GM21723 (cell line): Measurements from ENCODE around the gene ABHD2.
"Not testable (repeated sequence)": the region's sequence is repeated elsewhere in the genome, so short reads cannot be mapped to it uniquely, and the experiment has no call there.

Source experiments
- ATAC-seq: cut with Tn5 transposase; IDR thresholded peaks from one replicate; pipeline ENCODE4 v1.9.1; 2021; ENCODE audit warnings: mild to moderate bottlenecking, moderate library complexity; ENCODE audit not compliant: unreplicated experiment

Gene ABHD2

GRCh38 chr15:89075101-89075640, 13.1 kb upstream of the ABHD2 start:
- no peak for ATAC-seq

DNA sequence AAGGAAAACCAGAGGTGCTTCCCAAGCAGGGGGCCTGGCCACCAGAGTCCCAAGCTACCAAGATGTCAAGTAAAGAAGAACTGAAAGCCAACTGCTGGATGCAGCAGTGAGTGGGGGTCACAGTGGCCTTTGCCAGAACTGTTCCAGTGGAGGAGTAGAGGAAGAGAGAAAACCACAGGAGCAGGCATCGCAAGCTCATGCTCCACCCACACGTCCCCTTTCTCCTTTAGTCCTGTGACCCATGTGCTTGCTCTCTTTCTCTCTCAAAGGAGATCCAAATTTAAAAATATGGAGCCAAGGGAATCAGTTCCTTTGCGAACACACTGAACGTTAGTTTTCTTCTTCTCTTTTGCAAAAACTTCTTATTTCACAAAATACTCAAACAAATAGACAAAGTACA, 12.4 kb upstream of the ABHD2 start:
- ATAC-seq, result no peak

GRCh38 chr15:89077750-89078149, 10.5 kb upstream of the ABHD2 start:
- no peak for ATAC-seq

DNA sequence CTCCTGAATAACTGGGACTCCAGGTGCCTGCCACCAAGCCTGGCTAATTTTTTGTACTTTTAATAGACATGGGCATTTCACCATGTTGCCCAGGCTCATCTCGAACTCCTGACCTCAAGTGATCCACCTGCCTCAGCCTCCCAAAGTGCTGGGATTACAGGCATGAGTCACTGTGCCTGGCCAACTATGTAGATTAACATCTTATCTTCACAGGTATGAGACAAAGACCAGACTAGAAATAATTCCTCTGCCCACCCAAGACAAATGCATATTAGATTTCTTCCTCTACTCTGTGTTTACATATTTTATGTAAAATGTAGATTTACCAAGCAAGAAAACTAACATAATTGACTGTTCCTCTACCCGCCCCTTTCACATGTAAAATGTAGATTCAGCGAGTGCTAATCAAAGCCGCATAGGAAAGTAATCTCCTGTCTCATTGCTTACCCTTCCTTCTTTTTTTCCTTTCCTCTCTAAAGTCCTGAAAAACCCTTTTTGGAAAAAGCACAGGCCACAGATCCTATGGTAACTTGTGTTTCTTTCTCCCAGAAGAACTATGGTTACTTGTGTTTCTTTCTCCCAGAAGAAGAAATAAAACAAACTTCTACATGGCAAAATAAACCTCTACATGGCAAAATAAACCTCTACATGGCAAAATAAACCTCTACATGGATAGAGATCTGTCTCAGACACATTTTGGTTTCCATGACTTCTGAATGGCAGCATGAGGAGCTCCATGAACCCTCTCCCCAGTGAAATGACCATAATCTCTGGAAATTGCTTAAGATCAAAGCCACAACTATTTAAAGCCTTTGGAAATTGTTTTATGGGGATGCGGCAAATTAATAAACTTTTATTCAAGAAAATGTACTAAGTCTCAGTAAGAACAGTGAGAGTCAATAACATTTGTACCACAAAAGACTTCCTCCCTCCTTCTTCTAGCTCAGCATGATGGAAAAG, 9.1 kb upstream of the ABHD2 start:
- no peak for ATAC-seq

DNA sequence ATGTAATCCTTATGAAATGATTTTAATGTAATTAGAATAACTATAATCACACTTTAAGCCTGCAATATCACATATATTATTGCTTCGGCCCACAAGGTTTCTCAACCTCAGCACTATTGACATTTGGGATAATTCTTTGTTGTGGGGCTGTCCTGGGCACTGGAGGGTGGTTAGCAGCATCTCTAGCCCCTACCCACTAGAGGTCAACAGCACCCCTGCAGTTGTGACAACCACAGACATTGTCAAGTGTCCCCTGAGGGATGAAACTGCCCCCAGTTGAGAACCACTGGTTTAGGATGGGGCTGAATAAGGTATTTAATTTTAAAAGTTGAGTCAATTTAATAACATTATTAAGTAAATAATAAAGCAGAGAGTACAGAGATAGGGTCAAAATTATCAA, 6.4 kb upstream of the ABHD2 start:
- no peak for ATAC-seq

DNA sequence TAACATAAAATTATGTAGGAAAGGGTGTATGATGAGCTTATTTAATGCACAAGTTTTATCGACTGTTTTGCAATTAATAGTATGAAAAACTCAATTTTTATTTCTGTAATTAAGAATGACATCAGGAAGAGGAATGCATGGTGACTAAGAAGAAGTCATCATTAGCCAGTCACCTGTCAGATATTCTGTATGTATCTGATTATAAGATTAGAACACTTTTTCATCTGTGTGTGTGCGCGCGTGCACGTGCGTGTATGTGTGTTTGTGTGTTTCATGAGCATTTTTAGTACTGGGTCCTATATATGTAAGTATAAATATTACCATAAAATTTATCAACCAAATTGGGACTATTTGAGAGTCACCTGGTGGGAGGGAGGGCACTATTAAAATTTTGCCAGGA, 5.0 kb upstream of the ABHD2 start:
- ATAC-seq, result no peak

DNA sequence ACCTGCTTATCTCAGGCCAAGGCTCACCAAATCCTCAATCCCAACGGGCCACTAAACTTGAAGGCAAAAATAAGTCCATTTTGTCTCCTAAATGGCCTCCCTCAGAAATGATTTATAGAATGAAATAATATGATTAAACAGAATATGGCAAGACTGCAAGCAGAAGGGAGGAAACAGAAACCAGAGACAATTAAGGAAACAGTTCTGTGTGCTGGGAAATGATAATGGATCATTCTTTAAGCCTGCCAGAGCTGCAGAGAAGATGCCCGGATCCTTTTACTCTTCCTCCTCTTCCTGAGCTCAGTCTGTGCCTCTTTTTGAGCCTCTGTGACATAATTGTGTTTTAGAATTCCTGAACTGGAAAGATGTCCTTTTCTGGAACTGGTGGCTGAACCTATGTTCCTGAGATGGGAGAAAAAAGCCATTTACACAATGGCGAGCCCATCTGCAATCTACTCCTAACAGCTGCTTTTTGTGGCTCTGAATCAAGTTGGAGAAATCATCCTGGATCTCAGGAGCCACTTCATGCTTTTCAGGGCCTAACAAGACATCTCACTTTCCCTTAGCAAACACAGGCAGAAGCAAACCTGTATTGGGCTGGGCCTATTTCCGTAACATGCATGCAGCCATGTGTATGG, 2.8 kb upstream of the ABHD2 start:
- no peak for ATAC-seq

- not testable (repeated sequence) for ATAC-seq
Measured at GRCh38 chr15:89085933-89086332, 2.3 kb upstream of the ABHD2 start.

DNA sequence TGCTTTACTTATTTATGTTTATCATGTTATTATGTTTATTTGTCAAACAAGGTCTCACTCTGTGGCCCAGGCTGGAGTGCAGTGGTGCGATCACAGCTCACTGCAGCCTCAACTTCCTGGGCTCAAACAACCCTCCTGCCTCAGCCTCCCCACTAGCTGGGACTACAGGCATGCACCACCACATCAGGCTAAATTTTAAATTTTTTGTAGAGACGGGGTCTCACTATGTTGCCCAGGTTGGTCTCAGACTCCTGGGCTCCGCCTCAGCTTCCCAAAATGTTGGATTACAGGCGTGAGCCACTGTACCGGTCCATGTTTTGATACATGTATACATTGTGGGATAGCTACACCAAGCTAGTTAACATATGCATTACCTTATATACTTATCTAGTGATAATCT, 1.9 kb upstream of the ABHD2 start:
- not testable (repeated sequence) for ATAC-seq

- no peak for ATAC-seq
Measured at GRCh38 chr15:89087161-89087829, 961 bp upstream of the ABHD2 start.

DNA sequence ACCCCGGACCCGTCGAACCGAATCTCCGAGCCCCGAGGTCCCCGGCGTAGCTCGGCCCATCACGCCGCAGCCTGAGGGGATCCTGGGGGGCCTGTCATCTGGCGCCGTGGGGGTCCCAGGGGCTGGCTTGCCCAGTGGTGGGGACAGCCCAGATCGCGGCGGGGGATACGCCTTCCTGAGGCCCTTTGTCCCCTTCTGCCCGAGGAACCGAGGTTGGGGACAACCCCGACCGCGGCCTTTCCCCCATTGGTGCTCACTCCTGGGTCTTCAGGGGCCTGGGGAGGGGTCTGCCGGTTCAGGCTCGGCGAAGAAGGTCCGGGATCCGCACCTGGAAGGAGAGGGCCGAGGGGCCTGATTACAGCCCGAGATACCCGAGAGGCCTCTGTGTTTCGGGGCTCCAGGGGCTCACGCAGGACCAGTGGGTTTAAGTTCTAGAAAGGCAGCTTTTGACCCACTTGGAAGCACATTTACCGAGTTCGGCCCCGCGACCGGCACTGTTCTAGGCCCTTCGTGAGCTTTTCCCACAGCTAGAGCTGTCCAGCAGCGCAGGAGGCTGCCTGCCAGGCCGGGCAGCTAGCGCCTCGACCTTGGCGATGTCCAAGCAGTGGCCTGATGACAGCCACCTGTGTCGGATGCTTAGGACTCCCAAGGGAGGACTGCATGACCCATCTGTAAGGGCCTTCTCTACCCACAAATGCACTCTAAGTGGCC, 504 bp downstream of the ABHD2 start:
- peak; percentile 9 for ATAC-seq

DNA sequence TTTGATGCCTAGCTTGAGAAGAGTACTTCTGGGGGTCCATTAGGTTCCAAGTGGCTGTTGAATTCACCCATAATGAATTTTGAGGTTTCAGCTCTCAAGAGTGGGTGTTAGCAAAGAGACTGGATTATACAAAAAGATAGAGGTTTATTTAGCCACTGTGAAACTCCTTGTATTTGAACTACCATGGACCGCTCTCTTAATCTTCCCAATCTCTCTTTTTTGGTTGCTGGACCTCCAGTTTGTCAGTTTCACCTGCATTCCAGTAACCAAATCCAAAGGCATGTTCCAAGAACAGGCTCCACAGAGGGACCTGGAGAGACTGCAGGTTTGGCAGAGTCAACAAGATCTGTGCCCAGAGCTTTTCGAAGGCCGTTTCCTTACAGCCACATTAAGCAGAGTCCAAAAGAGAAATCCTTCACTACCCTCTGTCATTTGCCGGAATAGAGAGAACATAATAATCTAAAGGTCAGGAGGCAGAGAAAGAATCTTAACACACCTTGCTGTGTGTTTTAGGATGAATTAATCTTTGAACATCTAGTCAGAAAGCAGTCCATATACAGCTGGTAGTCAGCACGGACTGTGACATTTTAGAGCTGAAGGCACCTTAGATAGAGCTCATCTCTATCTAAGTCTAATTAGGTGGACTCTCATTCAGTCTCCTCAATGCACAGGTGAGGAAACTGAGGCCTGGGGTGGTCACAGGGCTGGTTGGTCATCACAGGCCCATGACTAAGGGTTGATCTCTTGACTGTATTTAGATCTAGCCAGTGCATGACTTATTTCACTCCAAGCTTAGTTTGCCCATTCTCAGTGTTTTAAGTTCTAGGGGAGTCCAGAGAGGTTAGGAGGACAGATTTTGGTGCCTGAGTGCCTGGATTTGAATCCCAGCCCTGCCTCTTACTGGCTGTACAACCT, 1.3 kb downstream of the ABHD2 start:
- no peak for ATAC-seq

- peak; percentile 17 for ATAC-seq
Measured at GRCh38 chr15:89090791-89091626, 2.8 kb downstream of the ABHD2 start.

GRCh38 chr15:89091627-89092220, 3.5 kb downstream of the ABHD2 start:
- ATAC-seq, result no peak

GRCh38 chr15:89093509-89093908, 5.3 kb downstream of the ABHD2 start:
- no peak for ATAC-seq

DNA sequence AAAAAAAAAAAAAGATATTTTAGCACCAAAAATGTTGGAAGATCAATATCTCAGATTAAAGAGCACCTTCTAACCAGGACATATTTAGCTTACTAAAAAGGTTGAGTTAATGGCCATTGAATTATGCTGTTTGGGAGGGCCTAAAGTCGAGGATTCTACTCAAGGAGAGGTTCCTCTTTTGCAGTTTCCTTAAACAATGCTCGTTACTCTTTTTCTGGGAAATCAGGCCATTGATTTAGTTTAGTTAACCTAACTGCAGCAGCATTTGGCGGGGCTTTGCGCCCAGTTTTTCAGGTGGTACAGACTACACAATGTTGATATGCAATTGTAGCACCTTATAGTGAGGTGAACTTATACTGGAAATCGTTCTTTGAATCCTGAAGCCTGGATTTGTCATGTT, 6.8 kb downstream of the ABHD2 start:
- ATAC-seq, result no peak

GRCh38 chr15:89095556-89095955, 7.3 kb downstream of the ABHD2 start:
- ATAC-seq, result no peak

DNA sequence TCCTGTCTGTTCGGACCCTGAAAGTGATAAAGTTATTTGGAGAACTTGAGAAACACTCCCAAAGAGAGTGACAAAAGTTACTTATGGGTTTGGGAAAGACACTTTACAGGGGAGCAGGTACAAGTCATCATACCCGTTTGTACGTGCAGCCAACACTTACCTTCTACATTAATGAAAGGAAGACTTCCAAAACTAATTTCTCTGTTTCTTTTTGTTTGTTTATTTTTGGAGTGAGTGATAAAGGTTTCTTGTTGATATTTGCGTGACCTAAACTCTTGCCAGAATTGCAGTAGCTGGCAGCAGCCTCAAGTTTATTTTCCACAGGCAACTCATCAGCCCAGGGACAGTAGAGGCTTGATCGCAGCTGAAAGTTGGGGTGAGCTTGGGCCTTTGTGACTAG, 8.4 kb downstream of the ABHD2 start:
- no peak for ATAC-seq
